B cell (primary cell): ENCODE data around the gene CBX6.

Experiments used
- EZH2 ChIP-seq: IDR thresholded peaks from 2 replicates; pipeline ENCODE4 v1.6.1; 2012; ENCODE audit warnings: borderline replicate concordance, low read depth, mild to moderate bottlenecking, moderate library complexity, low read length; ENCODE audit not compliant: insufficient read depth, poor library complexity, severe bottlenecking
- TF ChIP-seq, protein P1 (sequence below): fragments of 200-600 bp; IDR thresholded peaks from one replicate; pipeline ENCODE4 v1.8.0; 2022; ENCODE audit warnings: antibody characterized with exemption, mild to moderate bottlenecking

GRCh38 chr22:38881464-38881871 lies 9.5 kb upstream of the CBX6 start:
- TF ChIP-seq, protein P1, sequence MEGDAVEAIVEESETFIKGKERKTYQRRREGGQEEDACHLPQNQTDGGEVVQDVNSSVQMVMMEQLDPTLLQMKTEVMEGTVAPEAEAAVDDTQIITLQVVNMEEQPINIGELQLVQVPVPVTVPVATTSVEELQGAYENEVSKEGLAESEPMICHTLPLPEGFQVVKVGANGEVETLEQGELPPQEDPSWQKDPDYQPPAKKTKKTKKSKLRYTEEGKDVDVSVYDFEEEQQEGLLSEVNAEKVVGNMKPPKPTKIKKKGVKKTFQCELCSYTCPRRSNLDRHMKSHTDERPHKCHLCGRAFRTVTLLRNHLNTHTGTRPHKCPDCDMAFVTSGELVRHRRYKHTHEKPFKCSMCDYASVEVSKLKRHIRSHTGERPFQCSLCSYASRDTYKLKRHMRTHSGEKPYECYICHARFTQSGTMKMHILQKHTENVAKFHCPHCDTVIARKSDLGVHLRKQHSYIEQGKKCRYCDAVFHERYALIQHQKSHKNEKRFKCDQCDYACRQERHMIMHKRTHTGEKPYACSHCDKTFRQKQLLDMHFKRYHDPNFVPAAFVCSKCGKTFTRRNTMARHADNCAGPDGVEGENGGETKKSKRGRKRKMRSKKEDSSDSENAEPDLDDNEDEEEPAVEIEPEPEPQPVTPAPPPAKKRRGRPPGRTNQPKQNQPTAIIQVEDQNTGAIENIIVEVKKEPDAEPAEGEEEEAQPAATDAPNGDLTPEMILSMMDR: no peak
- no peak for TF ChIP-seq EZH2
